HUES6 (cell line): ENCODE data around the gene RASAL3.
A peak's percentile ranks its signal among the peaks of the same experiment; 100 is the strongest.

Experiments
- H3K27ac ChIP-seq: 2 replicates; pipeline ENCODE4 v1.7.0; 2013; ENCODE audit warnings: low read depth, mild to moderate bottlenecking, low read length, inconsistent platforms
- H3K27me3 ChIP-seq: 2 replicates; pipeline ENCODE4 v1.6.1; 2013; ENCODE audit warnings: low read length; ENCODE audit not compliant: control insufficient read depth, insufficient read depth
- H3K36me3 ChIP-seq: 2 replicates; pipeline ENCODE4 v1.6.1; 2013; ENCODE audit warnings: low read length; ENCODE audit not compliant: control insufficient read depth, insufficient read depth
- H3K4me1 ChIP-seq: 2 replicates; pipeline ENCODE4 v1.6.1; 2013; ENCODE audit warnings: low read length; ENCODE audit not compliant: control insufficient read depth, insufficient read depth
- H3K4me3 ChIP-seq: 2 replicates; pipeline ENCODE4 v1.5.1; 2013; ENCODE audit warnings: low read depth, low read length
- H3K9ac ChIP-seq: one replicate; pipeline ENCODE4 v1.6.1; 2013; ENCODE audit warnings: mild to moderate bottlenecking, low read length
- H3K9me3 ChIP-seq: 2 replicates; pipeline ENCODE4 v1.6.1; 2013; ENCODE audit warnings: low read depth, low read length; ENCODE audit not compliant: control insufficient read depth, insufficient read depth

Gene RASAL3

DNA sequence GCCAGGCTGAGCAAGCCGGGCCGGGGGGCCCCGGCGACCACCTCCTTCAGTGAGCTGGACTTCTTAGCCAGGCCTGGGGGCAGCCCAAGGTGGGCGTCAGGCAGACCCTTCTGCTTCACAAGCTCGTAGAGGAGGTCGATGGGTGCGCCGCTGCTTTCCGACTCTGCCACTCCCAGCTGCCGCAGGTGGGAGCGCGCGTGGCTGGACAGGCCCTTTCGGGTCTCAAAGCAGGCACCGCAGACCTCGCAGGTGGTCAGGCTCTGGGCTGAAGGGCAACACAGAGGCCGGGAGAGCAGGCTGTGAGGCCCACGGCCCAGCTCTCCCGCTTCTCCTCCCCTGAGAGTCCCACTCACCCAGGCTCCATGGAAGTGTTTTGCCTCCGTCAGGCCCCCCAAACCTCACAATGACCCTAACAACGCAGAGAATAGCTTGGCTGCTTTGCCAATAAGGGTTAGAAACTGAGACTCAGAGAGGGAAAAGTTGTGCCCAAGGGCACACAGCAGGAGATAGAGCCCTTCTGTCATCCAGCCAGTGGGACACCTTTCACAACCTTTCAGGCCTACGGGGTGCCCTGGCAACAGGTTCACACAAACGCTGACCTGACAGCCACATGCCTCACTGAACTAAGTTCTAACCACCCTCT, 34.4 kb downstream of the RASAL3 start:
- Histone ChIP-seq H3K27me3 (no peaks in the 10 kb centered on the region), H3K9ac (peak overlapping the region; percentile 15), H3K4me3 (no peak overlapping the region), H3K36me3 (peaks cover 31% of the 10 kb centered on the region), H3K27ac (no peak overlapping the region), H3K9me3 (no peaks in the 10 kb centered on the region), H3K4me1 (peaks cover 12% of the 10 kb centered on the region; the same call in 1 of the 2 replicates)

DNA sequence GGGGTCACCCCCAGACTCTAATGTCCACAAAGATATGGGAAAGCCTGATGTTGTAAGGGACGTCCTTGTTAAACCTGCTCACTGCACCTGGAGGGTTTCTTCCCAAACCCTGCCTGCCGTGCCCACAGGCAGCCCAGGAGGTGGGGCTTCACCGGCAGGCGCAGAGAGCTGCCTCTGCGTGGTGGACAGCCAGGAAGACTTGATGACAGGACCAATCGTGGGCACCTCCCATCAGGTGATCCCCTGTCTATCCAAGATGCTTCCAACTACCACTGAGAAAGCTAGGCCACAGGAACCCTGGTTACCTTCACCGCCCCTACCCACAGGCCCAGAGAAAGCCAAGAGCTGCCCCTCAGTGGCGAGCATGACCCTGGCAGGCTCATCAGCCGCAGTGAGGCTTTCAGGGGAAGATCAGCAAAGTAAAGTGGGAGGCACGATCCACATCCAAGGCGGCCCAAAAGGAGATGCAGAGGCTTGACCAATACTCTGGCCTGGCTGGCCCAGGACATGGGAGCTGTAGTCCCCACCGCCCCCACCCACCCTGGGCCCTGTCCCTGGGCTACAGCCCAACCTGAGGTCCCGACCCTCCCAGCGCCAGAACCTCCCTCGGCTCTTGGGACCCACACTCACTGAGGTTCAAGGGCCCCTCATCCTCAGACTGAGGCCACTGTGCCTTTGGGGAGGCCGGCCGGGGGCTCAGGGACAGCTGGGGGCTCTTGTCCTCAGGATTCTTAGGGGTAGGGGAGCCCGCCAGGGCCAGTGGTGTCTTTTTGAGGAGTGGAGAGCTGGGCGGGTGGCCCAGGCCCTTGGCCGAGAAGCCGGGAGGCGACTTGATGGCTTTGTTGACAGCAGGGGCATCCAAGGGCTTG, 35.2 kb downstream of the RASAL3 start:
- H3K9me3 ChIP-seq: no peaks in the 10 kb centered on the region
- no peak overlapping the region for H3K27ac ChIP-seq
- H3K4me3 ChIP-seq: no peak overlapping the region
- peaks cover 38% of the 10 kb centered on the region for H3K36me3 ChIP-seq
- H3K9ac ChIP-seq: no peak overlapping the region
- H3K4me1 ChIP-seq: peaks cover 12% of the 10 kb centered on the region; the same call in 1 of the 2 replicates
- no peaks in the 10 kb centered on the region for H3K27me3 ChIP-seq

DNA sequence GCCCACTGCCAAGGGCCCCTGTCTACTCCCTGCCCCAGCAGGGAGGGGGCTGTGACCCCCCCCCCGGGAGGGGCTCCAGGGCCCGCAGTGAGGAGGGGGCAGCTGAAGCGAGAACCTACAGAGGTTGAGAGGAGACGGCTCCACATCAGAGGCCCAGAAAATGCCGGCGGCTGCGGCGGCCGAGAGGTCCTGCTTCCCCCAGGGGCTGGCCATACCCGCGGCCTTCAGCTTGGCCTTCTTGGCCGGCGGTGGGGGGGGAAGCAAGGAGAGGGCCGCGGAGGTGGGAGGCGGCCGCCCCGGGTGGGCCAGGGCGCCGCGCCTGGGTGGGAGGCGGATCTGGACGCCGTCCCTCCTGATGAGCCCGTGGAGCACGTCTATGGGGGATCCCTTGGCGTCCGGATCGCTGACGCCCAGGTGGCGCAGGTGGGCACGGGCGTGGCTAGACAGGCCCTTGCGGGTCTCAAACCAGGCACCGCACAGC, 36.3 kb downstream of the RASAL3 start:
- Histone ChIP-seq H3K27me3 (no peaks in the 10 kb centered on the region), H3K36me3 (peaks cover 50% of the 10 kb centered on the region), H3K4me1 (peaks cover 7% of the 10 kb centered on the region; the same call in 1 of the 2 replicates), H3K27ac (no peak overlapping the region), H3K9me3 (0 out of 2 replicates have a peak, but pooled peaks cover 6% of the 10 kb centered on the region), H3K4me3 (no peak overlapping the region), H3K9ac (no peak overlapping the region)

DNA sequence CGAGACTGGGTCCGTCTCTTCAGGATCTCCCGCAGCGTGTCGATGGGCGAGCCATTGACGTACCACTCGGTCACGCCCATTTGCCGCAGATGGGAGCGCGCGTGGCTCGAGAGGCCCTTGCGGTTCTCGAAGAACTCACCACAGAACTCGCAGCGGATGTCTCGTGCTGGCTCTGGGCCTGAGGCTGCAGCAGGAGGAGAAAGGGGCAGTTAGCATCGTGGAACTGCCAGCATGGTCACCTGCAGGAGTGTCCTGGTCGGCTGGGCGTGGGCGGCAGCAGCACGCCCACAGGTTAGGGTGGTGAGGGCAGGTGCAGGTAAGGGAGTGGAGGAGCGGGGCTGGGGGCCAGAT, 37.0 kb downstream of the RASAL3 start:
- Histone ChIP-seq H3K27ac (no peak overlapping the region), H3K36me3 (peaks cover 57% of the 10 kb centered on the region), H3K4me3 (no peak overlapping the region), H3K9me3 (0 out of 2 replicates have a peak, but pooled peaks cover 6% of the 10 kb centered on the region), H3K4me1 (peaks cover 7% of the 10 kb centered on the region; the same call in 1 of the 2 replicates), H3K9ac (no peak overlapping the region), H3K27me3 (no peaks in the 10 kb centered on the region)

DNA sequence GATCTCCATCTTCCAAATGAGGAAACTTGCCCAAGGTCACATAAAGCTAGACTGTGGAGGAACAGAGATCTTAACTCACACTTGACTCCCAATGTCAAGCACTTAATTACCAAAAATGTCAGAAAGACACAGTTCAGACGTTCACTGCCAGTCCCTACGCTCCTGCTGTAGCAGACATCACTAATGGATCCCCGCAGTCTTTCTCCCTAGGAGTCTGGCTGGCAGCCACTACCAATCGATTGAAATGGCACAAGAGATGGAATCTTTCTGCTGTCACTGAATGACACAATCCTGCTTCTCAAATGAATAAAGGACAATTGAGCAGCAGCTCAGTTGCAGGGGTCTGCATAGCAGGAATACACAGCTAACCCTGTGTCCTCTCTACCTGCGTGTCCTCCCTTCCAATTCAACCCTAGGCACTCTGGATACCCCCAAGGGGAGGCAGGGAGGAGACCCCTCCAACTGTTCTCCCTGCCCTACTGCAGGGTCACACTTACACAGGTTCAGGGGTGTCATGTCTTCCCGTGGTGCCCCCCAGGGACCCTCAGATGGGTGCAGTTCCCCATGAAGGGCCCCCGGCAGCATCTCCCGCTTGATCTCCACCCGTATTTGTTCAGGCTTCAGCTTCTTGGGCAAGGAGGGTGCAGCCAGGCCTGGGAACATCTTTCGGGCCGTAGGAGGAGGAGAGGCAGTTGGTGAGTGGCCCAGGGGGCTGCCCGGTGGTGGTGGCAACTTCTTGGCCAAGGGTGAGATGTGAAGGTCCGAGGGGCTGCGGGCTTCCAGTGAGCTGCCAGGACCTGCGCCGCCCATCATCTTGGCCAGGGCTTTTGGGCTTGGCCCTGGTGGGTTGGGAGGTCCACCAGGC, 37.6 kb downstream of the RASAL3 start:
- Histone ChIP-seq H3K27me3 (no peaks in the 10 kb centered on the region), H3K4me1 (peaks cover 6% of the 10 kb centered on the region; the same call in 1 of the 2 replicates), H3K9me3 (0 out of 2 replicates have a peak, but pooled peaks cover 6% of the 10 kb centered on the region), H3K9ac (no peak overlapping the region), H3K36me3 (peaks cover 57% of the 10 kb centered on the region), H3K4me3 (no peak overlapping the region), H3K27ac (no peak overlapping the region)

DNA sequence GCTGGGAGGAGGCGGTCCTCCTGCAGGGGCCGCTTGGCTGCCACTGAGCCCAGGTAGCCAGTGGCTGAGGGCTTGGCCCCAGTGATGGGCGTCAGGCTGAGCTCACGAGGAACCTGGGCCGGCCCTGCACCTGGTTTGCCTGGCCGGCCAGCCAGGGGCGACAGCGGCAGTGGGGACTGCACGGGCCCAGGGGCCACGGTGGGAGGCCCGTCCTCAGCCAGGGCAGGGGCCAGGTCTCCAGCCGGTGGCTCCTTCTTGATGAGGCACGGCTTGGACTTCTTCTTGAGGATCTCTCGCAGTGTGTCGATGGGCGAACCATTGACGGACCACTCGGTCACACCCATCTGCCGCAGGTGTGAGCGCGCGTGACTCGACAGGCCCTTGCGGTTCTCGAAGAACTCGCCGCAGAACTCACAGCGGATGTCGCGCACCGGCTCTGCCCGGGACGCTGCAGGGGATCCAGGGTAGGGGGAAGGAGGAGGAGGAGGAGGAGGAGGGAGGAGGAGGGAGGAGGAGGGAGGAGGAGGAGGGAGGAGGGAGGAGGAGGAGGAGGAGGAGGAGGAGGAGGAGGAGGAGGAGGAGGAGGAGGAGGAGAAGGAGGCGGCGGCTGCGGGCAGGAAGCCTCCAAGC, 38.9 kb downstream of the RASAL3 start:
- Histone ChIP-seq H3K4me3 (no peak overlapping the region), H3K4me1 (no peaks in the 10 kb centered on the region), H3K36me3 (peaks cover 57% of the 10 kb centered on the region), H3K27ac (no peak overlapping the region), H3K9ac (no peak overlapping the region), H3K27me3 (no peaks in the 10 kb centered on the region), H3K9me3 (0 out of 2 replicates have a peak, but pooled peaks cover 6% of the 10 kb centered on the region)

DNA sequence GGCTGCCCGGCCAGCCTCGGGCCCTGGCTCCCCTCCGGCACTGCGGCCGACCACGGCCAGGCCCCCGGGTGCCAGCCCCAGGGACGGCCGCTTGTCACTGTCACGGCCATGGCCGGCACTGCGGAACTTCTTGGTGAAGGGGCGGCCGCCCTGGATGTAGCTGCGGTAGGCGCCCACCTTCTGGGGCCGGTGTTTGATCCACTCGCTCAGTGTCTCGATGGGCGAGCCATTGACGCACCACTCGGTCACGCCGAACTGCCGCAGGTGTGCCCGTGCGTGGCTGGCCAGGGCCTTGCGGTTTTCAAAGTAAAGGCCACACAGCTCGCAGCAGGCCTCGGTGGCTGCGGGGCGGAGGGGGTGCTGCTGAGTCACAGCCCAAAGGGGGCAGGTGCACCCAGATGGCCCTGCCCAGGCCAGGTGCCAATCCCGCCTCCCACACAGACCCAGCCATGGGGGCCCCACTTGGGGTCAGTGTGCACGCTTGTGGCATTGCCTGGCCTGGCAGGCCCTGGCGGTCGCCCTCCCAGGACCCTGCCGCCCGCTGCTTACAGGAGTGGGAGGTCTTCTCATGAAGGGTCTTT, 39.6 kb downstream of the RASAL3 start:
- 0 out of 2 replicates have a peak, but pooled peaks cover 6% of the 10 kb centered on the region for H3K9me3 ChIP-seq
- H3K27ac ChIP-seq: no peak overlapping the region
- no peak overlapping the region for H3K4me3 ChIP-seq
- no peaks in the 10 kb centered on the region for H3K27me3 ChIP-seq
- H3K9ac ChIP-seq: no peak overlapping the region
- no peaks in the 10 kb centered on the region for H3K4me1 ChIP-seq
- peaks cover 57% of the 10 kb centered on the region for H3K36me3 ChIP-seq

DNA sequence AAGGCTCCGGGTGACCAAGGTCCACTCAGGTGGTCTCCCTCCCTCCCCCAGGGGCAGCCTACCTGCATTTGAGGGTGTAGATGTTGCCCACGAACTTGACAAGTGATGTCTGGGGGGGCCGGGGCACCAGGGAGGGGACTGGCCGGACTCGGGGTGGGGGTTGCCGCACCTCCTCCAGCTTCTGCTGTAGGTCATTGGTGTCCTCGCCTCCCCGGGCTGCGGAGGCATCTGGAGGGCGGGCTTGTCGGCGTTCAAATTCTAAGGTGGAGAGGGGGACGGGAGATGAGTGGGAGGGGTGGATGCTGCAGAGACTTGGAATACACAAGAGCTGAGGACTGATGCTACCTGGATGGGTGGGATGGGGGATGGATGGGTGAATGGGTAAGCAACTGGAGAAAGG, 40.2 kb downstream of the RASAL3 start:
- Histone ChIP-seq H3K36me3 (peaks cover 57% of the 10 kb centered on the region), H3K4me1 (peaks cover 3% of the 10 kb centered on the region; the same call in 1 of the 2 replicates), H3K9ac (no peak overlapping the region), H3K9me3 (0 out of 2 replicates have a peak, but pooled peaks cover 6% of the 10 kb centered on the region), H3K27ac (no peak overlapping the region), H3K4me3 (no peak overlapping the region), H3K27me3 (no peaks in the 10 kb centered on the region)

DNA sequence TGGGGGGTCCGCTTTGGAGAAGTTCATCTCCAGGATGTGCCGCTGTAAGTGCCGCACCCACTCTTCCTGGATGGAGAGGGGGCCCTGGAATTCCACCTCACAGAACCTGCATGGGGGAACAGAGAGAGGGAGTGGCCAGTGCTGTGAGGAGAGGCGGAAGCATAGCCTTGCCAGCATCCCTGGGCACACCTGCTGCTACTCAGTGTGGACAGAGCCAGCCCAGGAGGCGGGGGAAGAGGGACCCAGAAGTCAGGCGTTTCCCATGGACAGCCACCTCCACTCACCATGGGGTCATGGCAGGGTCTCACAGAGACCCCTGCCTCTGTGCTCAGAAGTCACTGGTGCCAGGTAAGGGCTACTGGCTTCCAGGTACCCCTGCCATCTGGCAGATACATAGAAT, 41.2 kb downstream of the RASAL3 start:
- H3K9me3 ChIP-seq: 0 out of 2 replicates have a peak, but pooled peaks cover 6% of the 10 kb centered on the region
- peaks cover 54% of the 10 kb centered on the region for H3K36me3 ChIP-seq
- H3K9ac ChIP-seq: no peak overlapping the region
- H3K27me3 ChIP-seq: no peaks in the 10 kb centered on the region
- H3K4me3 ChIP-seq: no peak overlapping the region
- peaks cover 3% of the 10 kb centered on the region; the same call in 1 of the 2 replicates for H3K4me1 ChIP-seq
- H3K27ac ChIP-seq: no peak overlapping the region
